HL-60 (cell line): ENCODE results near the gene SLC16A10.

Experiments used
- DNase-seq, 2 experiments: peaks; one replicate each; pipeline ENCODE4 v3.0.0-alpha.2; 2010 to 2020; ENCODE audit warnings: low read depth in 1 of 2, low spot score in 1 of 2
- H3K27ac ChIP-seq: fragments of 250-450 bp; sonication (Bioruptor Pico); replicated peaks from 2 replicates; pipeline ENCODE4 v1.5.1; 2020; ENCODE audit warnings: mild to moderate bottlenecking, moderate library complexity
- H3K27me3 ChIP-seq: fragments of 250-450 bp; sonication (Bioruptor Pico); 2 replicates; pipeline ENCODE4 v1.5.1; 2021; ENCODE audit warnings: mild to moderate bottlenecking, moderate library complexity; ENCODE audit not compliant: insufficient read depth, poor library complexity, severe bottlenecking
- H3K4me3 ChIP-seq: replicated peaks from 2 replicates; pipeline ENCODE4 v1.5.1; 2011; ENCODE audit warnings: mild to moderate bottlenecking, control low read depth, low read length; ENCODE audit not compliant: insufficient read depth
- GABPA ChIP-seq: IDR thresholded peaks from 2 replicates; pipeline ENCODE4 v1.6.1; 2012; ENCODE audit warnings: low read depth
- POLR2AphosphoS5 ChIP-seq: IDR thresholded peaks from 2 replicates; pipeline ENCODE4 v1.6.1; 2012; ENCODE audit warnings: low read depth
- SPI1 ChIP-seq: IDR thresholded peaks from 2 replicates; pipeline ENCODE4 v1.6.1; 2012; ENCODE audit warnings: low read depth, mild to moderate bottlenecking, borderline replicate concordance
- TF ChIP-seq, protein P1 (sequence below): IDR thresholded peaks from 2 replicates; pipeline ENCODE4 v1.6.1; 2012; ENCODE audit warnings: low read depth; ENCODE audit not compliant: insufficient replicate concordance
- TF ChIP-seq, protein P2 (sequence below): IDR thresholded peaks from one replicate; pipeline ENCODE4 v1.5.1; 2011; ENCODE audit warnings: low read length, control low read depth, inconsistent platforms; ENCODE audit not compliant: insufficient read depth

The SLC16A10 gene

DNA sequence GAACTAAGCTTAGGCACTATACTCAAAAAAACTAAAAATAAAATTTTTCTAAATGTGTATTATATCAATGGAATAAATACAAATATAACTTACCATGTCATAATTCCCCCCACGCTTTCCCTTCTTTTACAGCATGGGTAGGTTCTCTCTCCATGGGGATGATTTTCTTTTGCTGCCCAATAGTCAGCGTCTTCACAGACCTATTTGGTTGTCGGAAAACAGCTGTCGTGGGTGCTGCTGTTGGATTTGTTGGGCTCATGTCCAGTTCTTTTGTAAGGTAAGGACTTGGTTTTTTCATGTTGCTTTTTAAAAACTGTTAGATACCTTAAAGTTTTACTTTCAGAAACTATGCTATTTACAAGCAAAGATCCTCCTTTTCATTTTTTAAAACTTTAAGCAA, 85.3 kb downstream of the SLC16A10 start:
- Histone ChIP-seq H3K27ac (no peak overlapping the region), H3K27me3 (peaks cover 6% of the 10 kb centered on the region), H3K4me3 (no peak overlapping the region)
- TF ChIP-seq GABPA (no peak), POLR2AphosphoS5 (no peak)
- no peak for DNase-seq

DNA sequence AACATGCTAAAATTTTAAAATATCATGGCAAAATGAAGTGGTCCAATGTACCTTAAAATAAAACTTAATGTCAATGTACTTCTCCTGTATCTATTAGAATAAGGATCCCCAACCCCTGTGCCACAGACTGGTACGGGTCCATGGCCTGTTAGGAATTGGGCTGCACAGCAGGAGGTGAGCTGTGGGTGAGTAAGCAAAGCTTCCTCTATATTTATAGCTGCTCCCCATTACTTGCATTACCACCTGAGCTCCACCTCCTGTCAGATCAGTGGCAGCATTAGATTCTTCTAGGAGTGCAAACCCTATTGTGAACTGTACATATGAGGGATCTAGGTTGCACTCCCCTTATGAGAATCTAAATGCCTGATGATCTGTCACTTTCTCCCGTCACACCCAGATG, 86.0 kb downstream of the SLC16A10 start:
- Histone ChIP-seq H3K27ac (no peak overlapping the region), H3K4me3 (no peak overlapping the region), H3K27me3 (peaks cover 5% of the 10 kb centered on the region)
- no peak for DNase-seq
- TF ChIP-seq SPI1 = no peak
- TF ChIP-seq, protein P1, sequence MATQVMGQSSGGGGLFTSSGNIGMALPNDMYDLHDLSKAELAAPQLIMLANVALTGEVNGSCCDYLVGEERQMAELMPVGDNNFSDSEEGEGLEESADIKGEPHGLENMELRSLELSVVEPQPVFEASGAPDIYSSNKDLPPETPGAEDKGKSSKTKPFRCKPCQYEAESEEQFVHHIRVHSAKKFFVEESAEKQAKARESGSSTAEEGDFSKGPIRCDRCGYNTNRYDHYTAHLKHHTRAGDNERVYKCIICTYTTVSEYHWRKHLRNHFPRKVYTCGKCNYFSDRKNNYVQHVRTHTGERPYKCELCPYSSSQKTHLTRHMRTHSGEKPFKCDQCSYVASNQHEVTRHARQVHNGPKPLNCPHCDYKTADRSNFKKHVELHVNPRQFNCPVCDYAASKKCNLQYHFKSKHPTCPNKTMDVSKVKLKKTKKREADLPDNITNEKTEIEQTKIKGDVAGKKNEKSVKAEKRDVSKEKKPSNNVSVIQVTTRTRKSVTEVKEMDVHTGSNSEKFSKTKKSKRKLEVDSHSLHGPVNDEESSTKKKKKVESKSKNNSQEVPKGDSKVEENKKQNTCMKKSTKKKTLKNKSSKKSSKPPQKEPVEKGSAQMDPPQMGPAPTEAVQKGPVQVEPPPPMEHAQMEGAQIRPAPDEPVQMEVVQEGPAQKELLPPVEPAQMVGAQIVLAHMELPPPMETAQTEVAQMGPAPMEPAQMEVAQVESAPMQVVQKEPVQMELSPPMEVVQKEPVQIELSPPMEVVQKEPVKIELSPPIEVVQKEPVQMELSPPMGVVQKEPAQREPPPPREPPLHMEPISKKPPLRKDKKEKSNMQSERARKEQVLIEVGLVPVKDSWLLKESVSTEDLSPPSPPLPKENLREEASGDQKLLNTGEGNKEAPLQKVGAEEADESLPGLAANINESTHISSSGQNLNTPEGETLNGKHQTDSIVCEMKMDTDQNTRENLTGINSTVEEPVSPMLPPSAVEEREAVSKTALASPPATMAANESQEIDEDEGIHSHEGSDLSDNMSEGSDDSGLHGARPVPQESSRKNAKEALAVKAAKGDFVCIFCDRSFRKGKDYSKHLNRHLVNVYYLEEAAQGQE = no peak
- TF ChIP-seq GABPA = no peak
- TF ChIP-seq, protein P2, sequence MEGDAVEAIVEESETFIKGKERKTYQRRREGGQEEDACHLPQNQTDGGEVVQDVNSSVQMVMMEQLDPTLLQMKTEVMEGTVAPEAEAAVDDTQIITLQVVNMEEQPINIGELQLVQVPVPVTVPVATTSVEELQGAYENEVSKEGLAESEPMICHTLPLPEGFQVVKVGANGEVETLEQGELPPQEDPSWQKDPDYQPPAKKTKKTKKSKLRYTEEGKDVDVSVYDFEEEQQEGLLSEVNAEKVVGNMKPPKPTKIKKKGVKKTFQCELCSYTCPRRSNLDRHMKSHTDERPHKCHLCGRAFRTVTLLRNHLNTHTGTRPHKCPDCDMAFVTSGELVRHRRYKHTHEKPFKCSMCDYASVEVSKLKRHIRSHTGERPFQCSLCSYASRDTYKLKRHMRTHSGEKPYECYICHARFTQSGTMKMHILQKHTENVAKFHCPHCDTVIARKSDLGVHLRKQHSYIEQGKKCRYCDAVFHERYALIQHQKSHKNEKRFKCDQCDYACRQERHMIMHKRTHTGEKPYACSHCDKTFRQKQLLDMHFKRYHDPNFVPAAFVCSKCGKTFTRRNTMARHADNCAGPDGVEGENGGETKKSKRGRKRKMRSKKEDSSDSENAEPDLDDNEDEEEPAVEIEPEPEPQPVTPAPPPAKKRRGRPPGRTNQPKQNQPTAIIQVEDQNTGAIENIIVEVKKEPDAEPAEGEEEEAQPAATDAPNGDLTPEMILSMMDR = no peak
- TF ChIP-seq POLR2AphosphoS5 = no peak

DNA sequence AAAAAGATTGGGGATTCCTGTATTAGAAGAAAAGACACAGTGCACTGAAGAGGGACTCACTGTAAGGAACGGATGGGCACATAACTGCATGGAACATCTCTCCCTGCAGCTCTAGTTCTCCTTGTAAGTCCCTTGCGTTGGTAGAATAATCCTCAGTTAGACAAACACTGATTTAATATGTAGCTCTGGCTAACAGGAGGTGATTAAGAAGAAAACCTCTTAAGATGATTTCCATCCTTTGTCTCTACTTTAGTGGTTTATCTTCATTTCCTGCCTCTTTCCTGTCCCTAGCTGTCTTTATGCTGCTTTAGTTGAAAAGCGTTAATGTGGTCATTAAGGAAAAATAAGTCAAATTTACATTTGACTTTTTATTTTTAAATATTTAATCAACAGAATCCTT, 86.6 kb downstream of the SLC16A10 start:
- DNase-seq = no peak
- Histone ChIP-seq H3K27me3 (peaks cover 4% of the 10 kb centered on the region), H3K27ac (no peak overlapping the region), H3K4me3 (no peak overlapping the region)
- TF ChIP-seq SPI1 (no peak), POLR2AphosphoS5 (no peak), GABPA (no peak)
- TF ChIP-seq, protein P2 = no peak
- TF ChIP-seq, protein P1 = no peak

DNA sequence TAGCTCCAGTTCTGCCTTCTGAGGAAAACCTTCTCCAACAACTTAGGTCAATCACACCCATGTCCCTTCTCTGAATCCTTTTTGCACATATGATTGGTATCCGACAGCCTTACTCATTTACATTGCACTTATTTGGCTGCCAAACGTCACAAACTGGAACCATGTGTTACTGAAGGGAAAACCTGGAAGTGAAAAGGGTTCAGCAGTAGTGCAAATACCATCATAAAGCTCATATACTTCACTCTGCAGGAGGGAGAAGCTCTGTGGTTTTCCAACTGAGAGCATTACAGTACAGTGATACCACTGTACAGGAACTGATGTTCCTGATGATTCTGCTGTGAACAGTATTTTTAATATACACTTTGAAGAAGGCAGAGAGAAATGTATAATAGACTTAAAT, 87.8 kb downstream of the SLC16A10 start:
- Histone ChIP-seq H3K27ac (no peak overlapping the region), H3K27me3 (peaks cover 4% of the 10 kb centered on the region), H3K4me3 (no peak overlapping the region)
- TF ChIP-seq, protein P1 = no peak
- TF ChIP-seq, protein P2 = no peak
- TF ChIP-seq POLR2AphosphoS5 (no peak), SPI1 (no peak), GABPA (no peak)
- DNase-seq = no peak
